Stimulated activated CD4-positive, alpha-beta T cell treated with anti-CD3 and anti-CD28 coated beads, Interleukin-4, amount 100 ng/mL, for 24 hours (primary cell): ENCODE measurements around the gene PLBD1.
A peak's percentile ranks its signal among the peaks of the same experiment; 100 is the strongest.

Experiments
- DNase-seq: peaks from one replicate; pipeline ENCODE4 v3.0.0-alpha.2; 2020

PLBD1 gene

GRCh38 chr12:14482361-14482760 lies 85.3 kb downstream of the PLBD1 start:
- no peak for DNase-seq

- no peak for DNase-seq
Observed at GRCh38 chr12:14481201-14481600, 86.5 kb downstream of the PLBD1 start.

- no peak for DNase-seq
Observed at GRCh38 chr12:14479004-14479403, 88.7 kb downstream of the PLBD1 start.

- no peak for DNase-seq
Observed at GRCh38 chr12:14473707-14474287, 93.9 kb downstream of the PLBD1 start.

- DNase-seq, result no peak
Observed at GRCh38 chr12:14471497-14471896, 96.2 kb downstream of the PLBD1 start.

GRCh38 chr12:14460212-14460841 lies 107.4 kb downstream of the PLBD1 start:
- no peak for DNase-seq

DNA sequence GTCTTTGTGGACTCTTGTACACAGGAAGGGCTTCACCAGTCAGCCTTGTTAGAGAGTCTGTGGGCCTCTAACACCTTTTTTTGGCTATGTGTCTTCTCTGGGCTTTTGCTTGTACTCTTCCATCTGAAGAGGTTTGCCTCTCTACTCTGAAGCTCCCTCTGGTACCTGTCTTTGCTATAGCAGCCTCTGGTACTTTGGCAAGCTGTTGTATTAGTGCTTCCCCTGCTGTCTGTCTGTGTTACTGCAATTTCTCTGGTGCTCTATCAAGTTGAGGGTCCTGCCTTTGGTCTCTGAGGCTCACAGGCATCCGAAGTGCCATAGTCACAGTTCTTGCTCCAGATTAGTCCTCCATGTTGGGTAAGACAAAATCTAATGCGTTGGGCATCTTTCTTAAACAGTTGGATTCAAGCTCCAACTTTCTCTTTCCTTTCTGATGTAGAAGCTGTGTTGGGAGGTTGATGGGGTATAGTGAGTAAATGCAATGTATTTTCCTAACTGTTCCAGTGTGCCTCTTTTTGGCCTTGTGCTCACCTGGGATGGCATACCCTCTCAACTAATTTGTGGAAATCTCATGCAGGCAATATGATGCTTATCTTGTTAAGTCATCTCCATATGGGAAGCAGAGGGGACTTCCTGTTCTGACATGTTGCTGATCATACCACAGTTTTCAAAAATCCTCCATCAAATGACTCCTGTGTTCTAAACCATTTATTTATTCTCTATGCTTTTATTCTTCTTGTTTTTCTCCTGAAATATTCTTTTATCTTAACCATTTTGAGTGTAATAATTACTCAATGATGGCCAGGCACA lies 113.4 kb downstream of the PLBD1 start:
- DNase-seq, result peak; percentile 36
